GM12892 (cell line): ENCODE measurements around the gene PDZD7.
A peak's percentile ranks its signal among the peaks of the same experiment; 100 is the strongest.

ENCODE experiments used
- DNase-seq: peaks from one replicate; pipeline ENCODE4 v3.0.0; 2011; ENCODE audit not compliant: insufficient read length
- FAIRE-seq: peaks from 2 replicates; lab custom pipeline; 2011; peaks lifted over from hg19 to GRCh38; lab: Jason Lieb, UNC
- POLR2A ChIP-seq: IDR thresholded peaks from 2 replicates; pipeline ENCODE4 v1.6.1; 2011; ENCODE audit warnings: low read depth, low read length, control low read depth
- POLR2AphosphoS5 ChIP-seq: IDR thresholded peaks from 2 replicates; pipeline ENCODE4 v1.6.1; 2011; ENCODE audit warnings: low read depth, low read length, control low read depth
- TAF1 ChIP-seq: IDR thresholded peaks from 2 replicates; pipeline ENCODE4 v1.6.1; 2011; ENCODE audit warnings: low read depth, mild to moderate bottlenecking, control low read depth, low read length, borderline replicate concordance

PDZD7 gene

DNA sequence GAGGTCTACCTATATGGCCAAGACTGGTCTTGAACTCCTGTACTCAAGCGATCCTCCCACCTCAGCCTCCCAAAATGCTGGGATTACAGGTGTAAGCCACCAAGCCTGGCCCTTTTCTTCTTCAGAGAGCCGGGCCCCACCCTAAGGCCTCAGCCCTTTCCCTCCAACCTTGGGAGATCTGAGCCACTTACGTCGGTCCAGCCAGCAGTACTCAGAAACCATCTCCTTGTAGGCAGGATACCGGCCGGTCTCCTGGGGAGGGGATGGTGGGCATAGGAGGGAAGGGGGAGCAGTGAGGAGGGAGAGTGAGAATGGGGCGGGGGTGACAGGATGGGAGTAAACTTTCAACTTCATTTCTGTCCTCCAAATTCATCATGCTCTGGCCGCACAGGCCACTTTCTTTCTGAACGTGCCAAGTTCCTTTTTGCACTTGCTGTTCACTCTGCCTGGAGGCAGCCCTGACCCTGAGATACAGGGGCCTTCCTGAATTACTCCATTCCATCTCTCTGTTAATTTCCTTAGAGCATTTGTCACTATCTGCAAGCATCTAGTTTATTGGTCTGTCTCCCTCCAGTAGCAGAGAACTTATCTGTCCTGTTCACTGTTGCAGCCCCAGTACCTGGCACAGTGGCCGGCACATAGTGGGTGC lies 10.4 kb downstream of the PDZD7 start:
- DNase-seq (no peak), FAIRE-seq (no peak)
- TF ChIP-seq TAF1 (no peak), POLR2AphosphoS5 (no peak), POLR2A (no peak)

GRCh38 chr10:101019440-101019703 lies 11.6 kb downstream of the PDZD7 start:
- no peak for DNase-seq
- no peak for FAIRE-seq
- TF ChIP-seq TAF1 (no peak), POLR2A (no peak), POLR2AphosphoS5 (no peak)

DNA sequence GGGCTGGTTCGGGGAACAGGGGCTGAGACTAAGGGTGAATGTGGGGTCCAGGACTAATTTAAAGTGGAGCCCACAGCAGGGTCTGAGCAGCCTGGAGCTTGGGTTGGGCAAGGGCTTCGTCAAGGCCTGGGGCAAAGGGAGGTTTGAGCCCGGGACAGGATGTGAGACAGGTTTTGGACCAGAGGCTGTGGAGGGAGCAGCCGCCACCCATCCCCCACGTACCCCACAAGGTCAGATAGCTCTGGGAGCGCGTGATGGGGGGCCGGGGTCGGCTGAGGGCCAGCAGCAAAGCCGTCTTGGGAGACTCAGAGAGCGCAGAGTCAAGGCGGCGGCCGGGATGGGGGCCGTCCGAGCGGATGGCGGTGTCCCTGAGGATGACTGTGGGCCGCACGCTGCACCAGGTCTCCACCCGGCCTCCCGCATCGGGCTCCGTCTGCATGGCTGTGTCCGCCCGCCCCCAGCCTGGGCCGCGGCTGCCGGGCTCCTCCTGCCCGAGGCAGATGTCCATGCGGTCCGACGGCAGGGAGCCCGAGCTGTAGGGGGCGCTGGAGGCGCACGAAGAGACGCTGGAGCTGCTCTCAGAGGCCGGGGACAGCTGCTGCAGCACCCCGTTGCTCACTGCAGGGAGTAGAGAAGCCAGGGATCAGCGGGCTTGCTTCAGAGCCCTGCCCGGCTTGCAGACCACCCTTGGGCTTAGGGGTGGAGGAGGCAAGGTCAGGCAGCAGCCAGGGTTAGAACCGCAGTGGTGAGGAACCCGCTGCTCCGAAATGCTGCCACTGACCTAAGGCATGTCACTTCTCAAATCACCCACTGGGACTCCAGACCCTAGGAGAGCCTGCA lies 12.1 kb downstream of the PDZD7 start:
- TF ChIP-seq POLR2A (no peak), POLR2AphosphoS5 (no peak), TAF1 (no peak)
- peak; percentile 71 for DNase-seq
- FAIRE-seq: peak; percentile 30

DNA sequence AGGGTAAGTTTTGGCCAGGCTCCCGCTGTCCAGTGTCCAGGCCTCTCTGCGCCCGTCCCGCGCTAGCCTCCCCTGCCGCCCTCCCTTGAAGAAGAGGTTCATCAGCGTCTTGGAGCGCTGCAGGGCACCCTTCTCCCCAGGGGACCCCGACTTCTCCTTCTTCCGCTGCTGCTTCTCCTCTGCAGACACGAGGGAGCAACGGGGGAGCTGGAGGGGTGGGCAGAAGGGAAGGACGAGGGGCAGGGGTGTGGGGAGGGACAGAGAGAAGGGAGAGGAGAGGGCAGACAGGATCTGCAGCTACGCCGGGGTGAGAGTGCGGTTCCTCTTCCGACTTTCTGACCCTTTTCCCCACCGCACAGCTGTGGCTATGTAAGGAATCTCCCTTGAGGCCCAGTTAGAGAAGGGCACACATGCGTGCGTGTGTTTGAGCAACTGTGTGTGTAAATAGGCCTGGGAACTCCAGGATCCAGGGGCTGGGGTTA lies 12.8 kb downstream of the PDZD7 start:
- DNase-seq: no peak
- TF ChIP-seq POLR2AphosphoS5 (no peak), POLR2A (no peak), TAF1 (no peak)
- FAIRE-seq: peak; percentile 14

- DNase-seq (no peak), FAIRE-seq (no peak)
- TF ChIP-seq POLR2A: no peak
These were observed 14.1 kb downstream of the PDZD7 start for GRCh38 chr10:101016814-101017213.

DNA sequence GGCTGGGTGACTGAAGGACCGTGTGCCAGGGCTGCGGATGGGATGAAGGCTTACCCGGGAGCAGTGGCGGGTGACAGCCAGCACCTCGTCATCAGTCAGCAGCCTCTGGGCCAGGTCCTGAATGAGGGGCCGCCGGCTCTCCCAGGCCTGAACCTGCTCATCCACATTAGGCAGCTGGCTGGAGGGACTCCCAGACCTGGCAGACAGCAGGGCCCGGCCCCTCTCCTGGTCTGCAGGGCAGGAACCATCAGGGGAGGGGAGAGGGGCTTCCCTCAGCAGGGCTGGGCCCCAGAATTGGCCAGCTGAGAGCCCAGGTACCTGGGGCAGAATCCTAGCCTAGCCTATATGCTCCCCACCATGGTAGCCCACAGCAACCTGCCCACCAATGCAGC lies 15.4 kb downstream of the PDZD7 start:
- DNase-seq: no peak
- TF ChIP-seq POLR2A (no peak), POLR2AphosphoS5 (no peak), TAF1 (no peak)
- no peak for FAIRE-seq

DNA sequence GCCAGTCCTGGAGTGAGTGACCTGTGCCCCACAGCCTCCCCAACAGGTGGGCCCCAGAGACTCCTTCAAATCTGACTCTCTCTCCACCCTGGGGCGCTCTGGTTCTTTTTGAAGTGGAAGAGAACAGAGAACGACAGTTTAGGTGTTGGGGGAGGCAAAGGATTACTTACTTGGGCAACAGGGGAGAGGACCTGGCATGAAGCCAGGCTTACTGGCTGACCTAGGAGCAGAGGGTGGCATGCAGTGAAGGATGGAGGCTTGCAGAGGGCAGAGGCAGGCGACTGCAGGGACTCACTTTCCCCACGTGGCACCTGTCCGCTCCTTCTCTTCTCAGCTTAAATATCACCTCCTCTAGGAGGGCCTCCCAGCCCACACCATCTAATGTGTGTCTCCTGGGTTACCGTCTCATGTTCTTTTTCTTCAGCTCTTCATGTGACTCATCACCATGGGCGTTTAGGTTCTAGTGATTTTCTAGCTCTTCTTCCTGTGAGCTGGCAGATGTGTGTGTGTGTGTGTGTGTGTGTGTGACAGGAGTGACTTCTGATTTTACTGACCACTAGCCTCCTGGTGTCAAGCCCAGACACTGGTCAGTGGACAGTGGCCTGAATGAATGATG lies 15.9 kb downstream of the PDZD7 start:
- TF ChIP-seq POLR2A (no peak), TAF1 (no peak)
- DNase-seq (no peak), FAIRE-seq (no peak)

DNA sequence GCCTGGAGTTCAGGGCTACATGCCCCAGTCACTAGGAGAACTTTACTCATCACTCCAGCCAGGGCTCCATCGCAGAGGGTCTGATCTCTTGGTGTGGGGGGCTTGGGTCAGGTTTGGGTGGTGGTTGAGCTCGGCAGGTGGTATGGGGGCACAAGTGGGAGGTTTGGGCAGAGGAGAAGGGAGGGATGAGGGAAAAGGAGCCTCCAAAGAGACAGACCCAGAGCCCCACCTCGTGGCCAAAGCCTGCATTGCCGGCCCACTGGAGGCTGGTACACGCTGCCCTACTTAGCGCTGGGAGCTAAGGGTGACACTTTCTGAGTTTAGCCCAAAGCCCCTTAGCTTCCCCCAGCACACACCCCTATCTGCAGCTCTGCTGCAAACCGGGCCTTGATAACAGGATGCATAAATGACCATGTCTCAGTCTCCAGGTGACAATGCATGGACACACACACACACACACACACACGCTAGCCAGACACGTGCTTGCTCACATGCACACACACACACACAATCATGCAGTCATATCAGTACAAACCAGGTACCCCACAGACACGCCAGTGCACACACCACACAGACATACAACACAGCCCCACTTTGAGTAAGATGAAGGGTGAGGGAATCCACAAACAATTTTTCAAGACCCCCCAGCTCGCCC lies 16.6 kb downstream of the PDZD7 start:
- TF ChIP-seq POLR2AphosphoS5 (no peak), TAF1 (no peak), POLR2A (no peak)
- peak; percentile 83 for FAIRE-seq

GRCh38 chr10:101013365-101013825 lies 17.5 kb downstream of the PDZD7 start:
- no peak for TF ChIP-seq TAF1
- TF ChIP-seq POLR2A: no peak
- no peak for TF ChIP-seq POLR2AphosphoS5
- no peak for DNase-seq
- no peak for FAIRE-seq

More for the DNA sequence above, 16.6 kb downstream of the PDZD7 start:
- peak; percentile 76 for DNase-seq

DNA sequence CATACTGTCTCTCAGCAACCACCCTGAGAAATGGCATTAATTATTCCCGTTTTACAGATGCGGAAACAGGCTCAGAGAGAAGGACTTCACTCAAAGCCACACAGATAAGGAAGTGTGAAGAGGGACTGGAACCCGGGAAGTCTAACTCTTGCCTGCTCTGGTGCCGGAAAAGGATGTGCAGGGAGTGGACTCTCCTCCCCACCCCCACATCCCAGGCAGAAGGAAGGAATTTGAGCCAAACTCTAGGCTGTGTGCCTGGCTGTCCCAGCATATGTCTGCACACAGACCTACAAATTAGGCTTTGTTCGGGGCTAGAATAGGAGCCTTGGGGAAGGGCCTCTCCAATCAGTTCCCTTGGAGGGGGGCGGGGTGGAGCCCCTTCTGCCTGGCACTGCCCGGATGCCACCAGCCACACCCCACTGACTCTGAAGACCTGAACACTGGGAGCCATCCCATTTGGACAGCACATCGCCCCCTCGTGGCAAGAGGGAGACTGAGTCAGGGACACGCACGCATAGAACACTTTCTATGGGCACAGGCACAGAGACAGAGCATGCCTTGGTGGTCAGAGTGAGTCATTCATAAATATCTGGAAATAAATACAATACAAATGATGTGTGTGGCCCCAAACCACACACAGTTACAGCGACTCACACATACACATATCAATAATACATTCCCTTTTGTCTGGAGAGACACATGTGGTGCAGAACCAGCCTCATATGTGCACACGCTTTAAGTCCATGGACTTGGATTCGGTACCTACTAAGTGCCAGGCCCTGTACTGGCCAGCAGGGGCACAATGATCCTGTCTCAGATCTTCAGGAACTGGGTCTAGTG lies 18.2 kb downstream of the PDZD7 start:
- no peak for TF ChIP-seq POLR2A
- TF ChIP-seq POLR2AphosphoS5: no peak
- TF ChIP-seq TAF1: no peak
- DNase-seq: peak; percentile 73
- peak; percentile 86 for FAIRE-seq

GRCh38 chr10:101011517-101012423 lies 19.2 kb downstream of the PDZD7 start:
- DNase-seq (no peak), FAIRE-seq (no peak)

More at GRCh38 chr10:101011517-101012423, 19.2 kb downstream of the PDZD7 start:
- TF ChIP-seq TAF1 (no peak), POLR2AphosphoS5 (no peak), POLR2A (no peak)
